AG04450 (cell line): ENCODE data around the gene NUP155. TPM values are rescaled to one million over a fixed set of nuclear protein-coding genes. Genes with fewer than 3 reads are reported as not detected.
"Not testable (repeated sequence)": the region's sequence is repeated elsewhere in the genome, so short reads cannot be mapped to it uniquely, and the experiment has no call there.

Experiments
- CTCF ChIA-PET: fragments of 300-600, 350-600 bp; formaldehyde crosslinking; extraction: SDS; loops from one replicate; lab custom pipeline; 2022; ENCODE audit warnings: antibody characterized with exemption, inconsistent platforms; lab: Charles Lee
- POLR2A ChIA-PET: fragments of 350-600 bp; formaldehyde crosslinking; extraction: SDS; loops from one replicate; lab custom pipeline; 2021; ENCODE audit warnings: antibody characterized with exemption, inconsistent platforms; lab: Yijun Ruan, JAX
- DNase-seq: peaks from one replicate; pipeline ENCODE4 v3.0.0-alpha.2; 2011; ENCODE audit warnings: low read depth, low spot score
- H3K27ac ChIP-seq: one replicate; pipeline ENCODE4 v1.5.1; 2012; ENCODE audit warnings: low read depth, low read length, control low read depth
- H3K27me3 ChIP-seq: one replicate; pipeline ENCODE4 v1.6.0; 2012; ENCODE audit warnings: low read length; ENCODE audit not compliant: control insufficient read depth, insufficient read depth
- H3K4me3 ChIP-seq: 2 replicates; pipeline ENCODE4 v1.5.1; 2011; ENCODE audit warnings: mild to moderate bottlenecking, low read depth, low read length, control low read depth
- H3K9me3 ChIP-seq: 2 replicates; pipeline ENCODE4 v1.5.1; 2012; ENCODE audit warnings: low read length; ENCODE audit not compliant: control insufficient read depth, insufficient read depth
- polyA plus RNA-seq: library from polyadenylated mRNA; depleted of rRNA; stranded (reverse); fragments of >200 nt; gene quantifications from 2 replicates; pipeline ENCODE4 v1.2.3, GENCODE V29; 2011
- TF ChIP-seq, protein P1 (sequence below): IDR thresholded peaks from 2 replicates; pipeline ENCODE4 v1.5.1; 2011; ENCODE audit warnings: low read depth, low read length, control low read depth, inconsistent platforms

NUP155 gene
- polyA plus RNA-seq, 1 experiment, result 18.5 TPM

DNA sequence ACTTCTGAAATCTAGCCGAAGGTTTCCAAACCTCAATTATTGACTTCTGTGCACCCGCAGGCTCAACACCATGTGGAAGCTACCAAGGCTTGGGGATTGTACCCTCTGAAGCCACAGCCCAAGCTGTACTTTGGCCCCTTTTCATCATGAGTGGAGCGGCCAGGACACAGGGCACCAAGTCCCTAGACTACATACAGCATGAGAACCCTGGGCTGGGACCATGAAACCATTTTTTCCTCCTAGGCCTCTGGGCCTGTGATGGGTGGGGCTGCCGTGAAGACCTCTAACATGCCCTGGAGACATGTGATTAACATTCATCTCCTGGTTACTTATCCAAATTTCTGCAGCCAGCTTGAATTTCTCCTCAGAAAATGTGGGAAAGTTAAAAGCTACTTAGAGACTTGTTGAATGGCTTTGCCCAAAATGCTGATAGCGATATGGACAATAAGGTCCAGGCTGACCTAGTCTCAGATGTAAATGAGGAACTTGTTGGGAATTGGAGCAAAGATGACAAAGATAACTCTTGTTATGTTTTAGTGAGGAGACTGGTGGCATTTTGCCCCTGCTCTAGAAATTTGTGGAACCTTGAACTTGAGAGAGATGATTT lies 87.6 kb downstream of the NUP155 start:
- CTCF ChIA-PET, result no interaction called here
- no peaks in the 10 kb centered on the region for H3K27me3 ChIP-seq

DNA sequence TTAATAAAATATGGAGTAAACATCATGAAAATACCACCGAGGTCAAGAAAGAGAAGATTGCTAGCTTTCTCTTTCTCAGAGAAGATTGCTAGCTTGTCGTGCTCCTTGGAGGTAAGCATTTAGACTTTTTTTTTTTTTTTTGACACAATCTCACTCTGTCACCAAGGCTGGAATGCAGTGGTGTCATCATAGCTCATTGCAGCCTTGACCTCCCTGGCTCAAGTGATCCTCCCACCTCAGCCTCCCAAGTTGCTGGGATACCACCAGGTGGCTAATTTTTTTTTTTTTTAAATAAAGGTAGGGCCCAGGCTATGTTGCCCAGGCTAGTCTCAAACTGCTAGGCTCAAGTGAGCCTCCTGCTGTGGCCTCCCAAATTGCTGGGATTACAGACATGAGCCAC lies 95.4 kb downstream of the NUP155 start:
- H3K27me3 ChIP-seq, result no peaks in the 10 kb centered on the region
- H3K4me3 ChIP-seq, result no peak overlapping the region
- ChIA-PET CTCF (interaction anchor here (0.7 kb wide), 1 partner anchor 164 kb away, joined by 3 read pairs; no protein-coding TSS in a partner anchor), POLR2A (interaction anchor here (0.7 kb wide), 1 partner anchor 10 kb away, joined by 6 read pairs; no protein-coding TSS in a partner anchor)
- TF ChIP-seq, protein P1, sequence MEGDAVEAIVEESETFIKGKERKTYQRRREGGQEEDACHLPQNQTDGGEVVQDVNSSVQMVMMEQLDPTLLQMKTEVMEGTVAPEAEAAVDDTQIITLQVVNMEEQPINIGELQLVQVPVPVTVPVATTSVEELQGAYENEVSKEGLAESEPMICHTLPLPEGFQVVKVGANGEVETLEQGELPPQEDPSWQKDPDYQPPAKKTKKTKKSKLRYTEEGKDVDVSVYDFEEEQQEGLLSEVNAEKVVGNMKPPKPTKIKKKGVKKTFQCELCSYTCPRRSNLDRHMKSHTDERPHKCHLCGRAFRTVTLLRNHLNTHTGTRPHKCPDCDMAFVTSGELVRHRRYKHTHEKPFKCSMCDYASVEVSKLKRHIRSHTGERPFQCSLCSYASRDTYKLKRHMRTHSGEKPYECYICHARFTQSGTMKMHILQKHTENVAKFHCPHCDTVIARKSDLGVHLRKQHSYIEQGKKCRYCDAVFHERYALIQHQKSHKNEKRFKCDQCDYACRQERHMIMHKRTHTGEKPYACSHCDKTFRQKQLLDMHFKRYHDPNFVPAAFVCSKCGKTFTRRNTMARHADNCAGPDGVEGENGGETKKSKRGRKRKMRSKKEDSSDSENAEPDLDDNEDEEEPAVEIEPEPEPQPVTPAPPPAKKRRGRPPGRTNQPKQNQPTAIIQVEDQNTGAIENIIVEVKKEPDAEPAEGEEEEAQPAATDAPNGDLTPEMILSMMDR, result no peak
- H3K9me3 ChIP-seq, result peaks cover 6% of the 10 kb centered on the region
- no peak overlapping the region for H3K27ac ChIP-seq
- no peak for DNase-seq

More for the DNA sequence above, 87.6 kb downstream of the NUP155 start:
- POLR2A ChIA-PET, result no interaction called here
- no peak overlapping the region for H3K4me3 ChIP-seq
- TF ChIP-seq, protein P1, result no peak
- no peak for DNase-seq
- H3K9me3 ChIP-seq, result peaks cover 17% of the 10 kb centered on the region
- no peak overlapping the region for H3K27ac ChIP-seq

DNA sequence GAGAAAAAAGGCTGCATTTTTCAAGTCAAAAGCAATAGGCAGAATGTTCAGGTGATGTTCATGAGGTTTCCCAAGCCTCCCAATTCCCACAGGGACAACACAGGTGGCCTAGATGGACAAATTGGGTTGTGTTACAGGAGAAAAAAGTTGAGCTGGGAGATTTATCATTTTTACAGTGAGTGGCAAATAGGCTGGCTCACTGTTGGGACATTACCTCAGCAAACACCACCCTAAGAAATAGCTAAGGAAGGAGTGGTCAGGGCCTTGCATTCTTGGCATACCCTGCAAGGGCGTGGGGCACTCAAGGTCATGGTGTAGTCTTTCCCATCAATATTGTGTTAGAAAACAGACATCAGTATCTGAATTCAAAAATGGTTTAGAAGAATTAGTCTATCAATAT lies 98.4 kb downstream of the NUP155 start:
- Histone ChIP-seq H3K27ac (no peak overlapping the region), H3K9me3 (peaks cover 4% of the 10 kb centered on the region; the same call in 1 of the 2 replicates), H3K4me3 (no peak overlapping the region), H3K27me3 (no peaks in the 10 kb centered on the region)
- POLR2A ChIA-PET, result no interaction called here
- TF ChIP-seq, protein P1, result no peak
- CTCF ChIA-PET, result interaction anchor here (0.5 kb wide), 1 partner anchor 813 kb away, joined by 3 read pairs; no protein-coding TSS in a partner anchor
- no peak for DNase-seq

DNA sequence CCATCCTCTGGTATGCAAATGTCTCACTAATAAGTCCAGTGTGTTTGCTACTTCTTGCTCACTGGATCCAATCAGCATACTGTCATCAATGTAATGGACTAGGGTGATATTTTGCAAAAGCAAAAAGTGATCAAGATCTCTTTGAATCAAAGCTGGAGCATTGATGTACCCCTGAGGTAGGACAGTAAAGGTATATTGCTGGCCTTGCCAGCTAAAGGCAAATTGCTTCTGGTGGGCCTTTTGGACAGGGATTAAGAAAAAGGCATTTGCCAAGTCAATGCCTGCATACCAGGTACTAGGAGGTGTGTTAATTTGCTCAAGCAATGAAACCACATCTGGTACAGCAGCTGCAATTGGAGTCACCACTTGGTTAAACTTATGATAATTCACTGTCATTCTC lies 102.8 kb downstream of the NUP155 start:
- H3K4me3 ChIP-seq, POLR2A ChIA-PET, H3K27me3 ChIP-seq, CTCF ChIA-PET, H3K9me3 ChIP-seq, H3K27ac ChIP-seq, DNase-seq: not testable (repeated sequence)

DNA sequence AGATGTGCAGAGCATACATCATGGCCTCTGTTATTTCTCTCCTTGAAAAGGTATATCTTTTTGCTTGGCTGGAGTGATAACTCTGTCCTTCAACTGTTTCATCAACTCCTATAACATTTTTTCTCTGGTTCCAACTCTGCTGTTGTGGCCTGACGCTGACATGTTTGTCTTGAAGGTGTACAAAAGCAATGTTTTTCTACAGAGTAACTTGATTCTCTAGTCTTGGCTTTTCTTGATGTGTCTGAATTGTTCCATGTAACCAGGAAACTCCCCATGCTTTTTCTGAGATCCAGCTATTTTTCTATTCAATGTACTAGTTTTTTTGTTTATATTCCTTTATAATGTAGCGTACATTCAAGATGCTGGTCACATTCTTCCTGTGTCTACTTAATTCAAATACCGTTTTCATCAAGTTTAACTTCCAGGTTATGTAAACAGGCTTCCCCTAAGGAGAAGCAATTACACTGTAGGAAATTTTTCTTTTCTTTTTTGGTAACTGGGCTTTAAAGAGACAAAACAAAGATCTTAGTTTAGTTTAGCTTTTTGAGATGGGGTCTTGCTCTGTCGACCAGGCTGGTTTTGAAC lies 115.0 kb downstream of the NUP155 start:
- Histone ChIP-seq H3K27ac (no peak overlapping the region), H3K4me3 (no peak overlapping the region), H3K9me3 (no peaks in the 10 kb centered on the region), H3K27me3 (no peaks in the 10 kb centered on the region)
- ChIA-PET POLR2A (no interaction called here), CTCF (no interaction called here)
- TF ChIP-seq, protein P1, result no peak
- DNase-seq, result no peak
